Stomach (tissue), 9 donors: ENCODE data around the gene TDRKH. TPM values are rescaled to one million over a fixed set of nuclear protein-coding genes. Genes with fewer than 3 reads are reported as not detected.

Experiments
- DNase-seq, 2 donors: peaks; one replicate each; pipeline versions ENCODE4 v3.0.0 to v3.0.0-alpha.2; 2013 to 2019
- H3K27ac ChIP-seq, 5 donors: fragments of 200-600 bp in 4 of 5; sonication (generic) in 4 of 5; one replicate each; pipeline ENCODE4 v1.5.1; 2013 to 2019; ENCODE audit warnings: mild to moderate bottlenecking in 1 of 5, moderate library complexity in 1 of 5
- H3K27me3 ChIP-seq, 3 donors: fragments of 200-600 bp; sonication (generic); one replicate each; pipeline ENCODE4 v1.5.1; 2017 to 2019; ENCODE audit warnings: mixed run types in 1 of 3
- H3K36me3 ChIP-seq, 4 donors: fragments of 200-600 bp; sonication (generic); 1 replicate in 3 of 4; 2 replicates in 1 of 4; pipeline ENCODE4 v1.5.1; 2016 to 2019
- H3K4me1 ChIP-seq, 4 donors: fragments of 200-600 bp; sonication (generic); one replicate each; pipeline ENCODE4 v1.5.1; 2016 to 2019
- H3K4me3 ChIP-seq, 4 donors: fragments of 200-600 bp; sonication (generic) in 3 of 4; one replicate each; pipeline ENCODE4 v1.5.1; 2016 to 2019; ENCODE audit warnings: mild to moderate bottlenecking in 1 of 4
- H3K9me3 ChIP-seq, 4 donors: fragments of 200-600 bp; sonication (generic); one replicate each; pipeline ENCODE4 v1.5.1; 2016 to 2019
- CTCF ChIP-seq, 7 experiments: fragments of 450-650 bp in 4 of 7; fragments of 200-600 bp in 3 of 7; sonication (generic) in 3 of 7; IDR thresholded peaks; one replicate each; pipeline ENCODE4 v1.5.1; 2016 to 2019; ENCODE audit warnings: antibody characterized with exemption in 7 of 7, control low read depth in 2 of 7, mild to moderate bottlenecking in 1 of 7
- EP300 ChIP-seq: sonication (generic); formaldehyde crosslinking; IDR thresholded peaks from one replicate; pipeline ENCODE4 v1.6.1; 2017; ENCODE audit warnings: antibody characterized with exemption
- POLR2A ChIP-seq, 4 donors: fragments of 450-650 bp; IDR thresholded peaks; one replicate each; pipeline ENCODE4 v1.6.1; 2016; ENCODE audit warnings: antibody characterized with exemption in 4 of 4, control low read depth in 2 of 4, mild to moderate bottlenecking in 1 of 4, moderate library complexity in 1 of 4
- POLR2AphosphoS5 ChIP-seq, 3 donors: sonication (generic); formaldehyde crosslinking; IDR thresholded peaks; one replicate each; pipeline ENCODE4 v1.6.1; 2016; ENCODE audit warnings: antibody characterized with exemption in 3 of 3
- WGBS, 5 donors: extraction: QIAGEN DNeasy Blood & Tissue Kit in 3 of 5; methylation state at CpG; one replicate each; pipeline versions ENCODE4 v1.1.5 to v1.1.7; 2013 to 2018; 5-methylcytosine and 5-hydroxymethylcytosine counted together
- intact Hi-C: fragments of 100-400 bp; cut with DNase I; formaldehyde crosslinking; loops from one replicate; pipeline ENCODE4 v1.15.1; 2023; ENCODE audit warnings: low total_unique reads
- polyA plus RNA-seq, 3 donors: library from polyadenylated mRNA; stranded (reverse); fragments of 200-250 nt; gene quantifications; one replicate each; pipeline ENCODE4 v1.2.3, GENCODE V29; 2013
- total RNA-seq, 5 donors: library from RNA; depleted of rRNA; stranded (reverse); fragments of >200 nt; gene quantifications; one replicate each; pipeline versions ENCODE4 v1.1.0 to v1.2.3, GENCODE V29; 2014 to 2016
- donor health status: healthy with polysubstance abuse.
- donor health status: Bipolar disorder and iron deficiency.
- donor health status: healthy.

Gene TDRKH
- total and polyA plus RNA-seq, 8 donors = 0.29 to 30.4 (median 2.5) TPM

GRCh38 chr1:151801846-151802245 lies 11.5 kb upstream of the TDRKH start:
- TF ChIP-seq CTCF (IDR thresholded peaks at IDR 0.05) = no peak
- TF ChIP-seq POLR2AphosphoS5 (IDR thresholded peaks at IDR 0.05) = no peak
- TF ChIP-seq POLR2A (IDR thresholded peaks at IDR 0.05) = no peak
- no peak for TF ChIP-seq EP300
- peaks cover 0 to 43% (median 0%) of the 10 kb centered on the region in 3 donors for H3K27me3 ChIP-seq
- no peak for DNase-seq
- H3K4me1 ChIP-seq = no peaks in the 10 kb centered on the region
- no peak overlapping the region for H3K27ac ChIP-seq
- H3K36me3 ChIP-seq = peaks cover 0 to 2% (median under 1%) of the 10 kb centered on the region in 4 donors
- intact Hi-C loops = no loop called here
- 79 to 89% (median 84%) methylated on average over 4 to 7 of the region's 7 CpGs for WGBS, 5 donors
- no peak overlapping the region for H3K4me3 ChIP-seq
- no peaks in the 10 kb centered on the region for H3K9me3 ChIP-seq

GRCh38 chr1:151801310-151801820 lies 11.1 kb upstream of the TDRKH start:
- H3K9me3 ChIP-seq = no peaks in the 10 kb centered on the region
- H3K4me3 ChIP-seq = no peak overlapping the region
- no peak overlapping the region for H3K27ac ChIP-seq
- 87 to 95% (median 92%) methylated on average over 10 to 12 of the region's 12 CpGs for WGBS, 5 donors
- H3K4me1 ChIP-seq = no peaks in the 10 kb centered on the region
- intact Hi-C loops = no loop called here
- H3K27me3 ChIP-seq = peaks cover 0 to 41% (median 0%) of the 10 kb centered on the region in 3 donors
- no peak for DNase-seq
- no peaks in the 10 kb centered on the region for H3K36me3 ChIP-seq
- TF ChIP-seq POLR2AphosphoS5 (IDR thresholded peaks at IDR 0.05) = no peak
- no peak for TF ChIP-seq POLR2A (IDR thresholded peaks at IDR 0.05)
- TF ChIP-seq EP300 = no peak
- no peak for TF ChIP-seq CTCF (IDR thresholded peaks at IDR 0.05)

- no peaks in the 10 kb centered on the region for H3K9me3 ChIP-seq
- intact Hi-C loops = no loop called here
- H3K27ac ChIP-seq = no peak overlapping the region
- no peaks in the 10 kb centered on the region for H3K4me1 ChIP-seq
- 59 to 68% (median 63%) methylated on average over 1 to 8 of the region's 8 CpGs for WGBS, 5 donors
- H3K36me3 ChIP-seq = no peaks in the 10 kb centered on the region
- no peak for DNase-seq
- H3K27me3 ChIP-seq = peaks cover 0 to 41% (median 0%) of the 10 kb centered on the region in 3 donors
- no peak overlapping the region for H3K4me3 ChIP-seq
- TF ChIP-seq POLR2AphosphoS5 (IDR thresholded peaks at IDR 0.05) (no peak), EP300 (no peak), CTCF (IDR thresholded peaks at IDR 0.05) (no peak), POLR2A (IDR thresholded peaks at IDR 0.05) (no peak)
Measured at GRCh38 chr1:151800830-151801229, 10.5 kb upstream of the TDRKH start.

GRCh38 chr1:151799179-151800022 lies 9.1 kb upstream of the TDRKH start:
- Histone ChIP-seq H3K4me1 (no peaks in the 10 kb centered on the region), H3K9me3 (no peaks in the 10 kb centered on the region), H3K27ac (no peak overlapping the region), H3K36me3 (peaks cover 0 to under 1% (median 0%) of the 10 kb centered on the region in 4 donors), H3K27me3 (peaks cover 0 to 41% (median 0%) of the 10 kb centered on the region in 3 donors), H3K4me3 (no peak overlapping the region)
- DNase-seq = no peak
- no peak for TF ChIP-seq EP300
- no peak for TF ChIP-seq POLR2A (IDR thresholded peaks at IDR 0.05)
- TF ChIP-seq POLR2AphosphoS5 (IDR thresholded peaks at IDR 0.05) = no peak
- TF ChIP-seq CTCF (IDR thresholded peaks at IDR 0.05) = no peak
- intact Hi-C loops = no loop called here
- WGBS, 5 donors = 51 to 62% (median 59%) methylated on average over 9 of the region's 9 CpGs
